Measurements from ENCODE around the gene TSR3. TPM values are rescaled to one million over a fixed set of nuclear protein-coding genes. Genes with fewer than 3 reads are reported as not detected.
"Not testable (repeated sequence)": the region's sequence is repeated elsewhere in the genome, so short reads cannot be mapped to it uniquely, and the experiment has no call there.

Gene TSR3
- total and polyA plus RNA-seq, 2 donors (not counting 1 experiment from before 2014, with no cell fraction given), result 35.7 to 43.7 TPM

DNA sequence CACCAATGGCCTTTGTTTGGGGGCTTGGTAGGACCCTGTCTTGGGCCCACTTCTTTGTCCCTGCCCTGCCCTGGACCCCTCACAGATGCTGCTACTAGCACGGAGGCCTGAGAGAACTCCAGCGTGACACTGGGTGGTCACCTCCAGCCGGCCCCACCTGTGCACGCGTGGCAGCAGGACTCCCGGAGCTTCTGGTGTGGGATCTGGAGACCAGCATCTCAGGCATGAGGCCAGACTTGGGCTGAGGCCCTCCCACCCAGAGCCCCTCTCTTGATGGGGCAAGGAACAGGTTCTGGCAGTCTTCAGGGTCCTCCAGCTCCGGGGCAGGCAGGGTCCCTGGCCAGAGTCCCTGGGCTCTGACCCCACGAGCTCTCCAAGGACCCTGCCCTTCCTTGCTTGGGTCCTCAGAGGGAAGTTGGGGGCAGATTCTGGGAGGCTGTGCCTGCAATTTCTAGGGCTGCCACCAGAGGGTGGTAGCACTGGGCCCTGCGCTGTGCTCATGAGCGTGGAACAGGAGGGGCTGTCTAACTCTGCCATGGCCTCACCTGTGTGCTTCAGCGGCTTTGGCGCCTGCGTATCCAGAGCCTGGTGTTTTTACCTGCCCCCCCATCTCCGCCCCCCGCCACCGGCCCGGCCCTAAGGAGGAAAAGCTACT lies 21.3 kb downstream of the TSR3 start:
- Mint-ChIP-seq H3K27me3 (peaks cover 7% of the 10 kb centered on the region), H3K4me1 (peaks cover 24% of the 10 kb centered on the region), H3K27ac (peak overlapping the region; percentile 73), H3K9me3 (ENCODE audit: insufficient read depth) (no peaks in the 10 kb centered on the region), H3K4me3 (no peak overlapping the region)
- Histone ChIP-seq H3K27me3 (replicated peaks in 1 of 4; ENCODE audit: control extremely low read depth in 1 of 4, control insufficient read depth in 3 of 4, insufficient read depth in 4 of 4, low read length in 3 of 4) (peaks cover 0 to 42% (median 17%) of the 10 kb centered on the region in 4 experiments), H3K79me2 (ENCODE audit: control insufficient read depth, insufficient read depth, low read length) (peaks cover 3% of the 10 kb centered on the region), H3K36me3 (replicated peaks in 1 of 2; ENCODE audit: control extremely low read depth in 1 of 2, control insufficient read depth in 1 of 2, extremely low read depth in 1 of 2, insufficient read depth in 2 of 2, low read length in 1 of 2) (peaks cover 0 to 5% of the 10 kb centered on the region in 2 experiments), H3K4me1 (ENCODE audit: control insufficient read depth in 2 of 2, insufficient read depth in 2 of 2, low read length in 2 of 2) (peaks cover 44 to 73% of the 10 kb centered on the region in 2 donors), H3K4me2 (replicated peaks; ENCODE audit: low read depth, low read length, poor library complexity, severe bottlenecking) (peak overlapping the region; percentile 97), H3K9me3 (ENCODE audit: control extremely low read depth in 1 of 3, control insufficient read depth in 2 of 3, insufficient read depth in 1 of 3, low read length in 2 of 3) (peaks cover 0 to 25% (median 3%) of the 10 kb centered on the region in 3 donors), H3K27ac (ENCODE audit: low read length in 2 of 2) (no peak overlapping the region), H3K9ac (ENCODE audit: low read length) (no peak overlapping the region), H2AFZ (ENCODE audit: insufficient read depth, low read depth, low read length, poor library complexity, severe bottlenecking) (no peak overlapping the region), H3K4me3 (ENCODE audit: control extremely low read depth in 1 of 5, extremely low read depth in 1 of 5, insufficient read depth in 1 of 5, low read depth in 2 of 5, low read length in 4 of 5) (no peak overlapping the region), H4K20me1 (ENCODE audit: control insufficient read depth, insufficient read depth, low read length, poor library complexity, severe bottlenecking) (peaks cover 27% of the 10 kb centered on the region)
- WGBS (ENCODE audit: insufficient coverage), result 87% methylated on average over 14 of the region's 17 CpGs
- intact Hi-C loops (cut with micrococcal nuclease), result no loop called here
- CTCF ChIA-PET, result interaction anchor here (0.8 to 2.1 kb wide), 4 partner anchors 12 to 213 kb away, joined by 3 to 8 read pairs (median 3); partner anchors contain the start of genes GNPTG and TSR3
- POLR2A ChIA-PET, result interaction anchor here (1.1 to 2.6 kb wide), 3 partner anchors 12 to 21 kb away, joined by 8 to 14 read pairs (median 10); partner anchors contain the start of gene UBE2I
- ATAC-seq (ENCODE audit: low read depth), result no peak
- DNase-seq, result no peak
- TF ChIP-seq, protein P1, sequence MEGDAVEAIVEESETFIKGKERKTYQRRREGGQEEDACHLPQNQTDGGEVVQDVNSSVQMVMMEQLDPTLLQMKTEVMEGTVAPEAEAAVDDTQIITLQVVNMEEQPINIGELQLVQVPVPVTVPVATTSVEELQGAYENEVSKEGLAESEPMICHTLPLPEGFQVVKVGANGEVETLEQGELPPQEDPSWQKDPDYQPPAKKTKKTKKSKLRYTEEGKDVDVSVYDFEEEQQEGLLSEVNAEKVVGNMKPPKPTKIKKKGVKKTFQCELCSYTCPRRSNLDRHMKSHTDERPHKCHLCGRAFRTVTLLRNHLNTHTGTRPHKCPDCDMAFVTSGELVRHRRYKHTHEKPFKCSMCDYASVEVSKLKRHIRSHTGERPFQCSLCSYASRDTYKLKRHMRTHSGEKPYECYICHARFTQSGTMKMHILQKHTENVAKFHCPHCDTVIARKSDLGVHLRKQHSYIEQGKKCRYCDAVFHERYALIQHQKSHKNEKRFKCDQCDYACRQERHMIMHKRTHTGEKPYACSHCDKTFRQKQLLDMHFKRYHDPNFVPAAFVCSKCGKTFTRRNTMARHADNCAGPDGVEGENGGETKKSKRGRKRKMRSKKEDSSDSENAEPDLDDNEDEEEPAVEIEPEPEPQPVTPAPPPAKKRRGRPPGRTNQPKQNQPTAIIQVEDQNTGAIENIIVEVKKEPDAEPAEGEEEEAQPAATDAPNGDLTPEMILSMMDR (IDR thresholded peaks at IDR 0.05), result peak; percentile 50
- no peak for TF ChIP-seq EZH2 (IDR thresholded peaks at IDR 0.05; ENCODE audit: borderline replicate concordance, insufficient read depth, low read depth, low read length, poor library complexity, severe bottlenecking)

- not testable (repeated sequence) for H3K27ac Mint-ChIP-seq; H3K9me3 Mint-ChIP-seq (ENCODE audit: insufficient read depth)
These were observed 22.7 kb downstream of the TSR3 start for GRCh38 chr16:1328961-1329360.

DNA sequence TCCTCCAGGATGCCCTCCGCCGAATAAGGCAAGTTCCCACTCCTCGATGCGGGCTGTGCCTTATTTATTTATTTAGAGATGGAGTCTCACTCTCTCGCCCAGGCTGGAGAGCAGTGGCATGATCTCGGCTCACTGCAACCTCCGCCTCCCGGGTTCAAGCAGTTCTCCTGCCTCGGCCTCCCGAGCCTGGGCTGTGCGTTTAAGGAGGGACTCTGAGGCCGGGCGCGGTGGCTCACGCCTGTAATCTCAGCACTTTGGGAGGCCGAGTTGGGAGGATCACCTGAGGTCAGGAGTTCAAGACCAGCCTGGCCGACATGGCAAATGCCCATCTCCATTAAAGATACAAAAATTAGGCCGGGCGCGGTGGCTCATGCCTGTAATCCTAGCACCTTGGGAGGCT lies 23.5 kb downstream of the TSR3 start:
- intact Hi-C loops (cut with micrococcal nuclease), result not testable (repeated sequence)
- H3K9me3 ChIP-seq (ENCODE audit: control extremely low read depth in 1 of 3, control insufficient read depth in 2 of 3, insufficient read depth in 1 of 3, low read length in 2 of 3), result peaks cover 0 to 18% (median 3%) of the 10 kb centered on the region in 3 donors
- H3K27ac Mint-ChIP-seq, result peak overlapping the region; percentile 26

More at GRCh38 chr16:1328961-1329360, 22.7 kb downstream of the TSR3 start:
- H3K27me3 Mint-ChIP-seq; H3K79me2 ChIP-seq (ENCODE audit: control insufficient read depth, insufficient read depth, low read length); H2AFZ ChIP-seq (ENCODE audit: insufficient read depth, low read depth, low read length, poor library complexity, severe bottlenecking); intact Hi-C loops (cut with micrococcal nuclease); H3K27ac ChIP-seq (ENCODE audit: low read length in 2 of 2); H3K4me2 ChIP-seq (replicated peaks; ENCODE audit: low read depth, low read length, poor library complexity, severe bottlenecking); H3K4me3 ChIP-seq (ENCODE audit: control extremely low read depth in 1 of 5, extremely low read depth in 1 of 5, insufficient read depth in 1 of 5, low read depth in 2 of 5, low read length in 4 of 5); ATAC-seq (ENCODE audit: low read depth); DNase-seq; CTCF ChIA-PET; H3K9ac ChIP-seq (ENCODE audit: low read length): not testable (repeated sequence)
- Histone ChIP-seq H3K27me3 (replicated peaks in 1 of 4; ENCODE audit: control extremely low read depth in 1 of 4, control insufficient read depth in 3 of 4, insufficient read depth in 4 of 4, low read length in 3 of 4) (peaks cover 0 to 28% (median 9%) of the 10 kb centered on the region in 4 experiments), H4K20me1 (ENCODE audit: control insufficient read depth, insufficient read depth, low read length, poor library complexity, severe bottlenecking) (peaks cover 20% of the 10 kb centered on the region), H3K4me1 (ENCODE audit: control insufficient read depth in 2 of 2, insufficient read depth in 2 of 2, low read length in 2 of 2) (peaks cover 30 to 60% of the 10 kb centered on the region in 2 donors), H3K9me3 (ENCODE audit: control extremely low read depth in 1 of 3, control insufficient read depth in 2 of 3, insufficient read depth in 1 of 3, low read length in 2 of 3) (peaks cover 0 to 18% (median 3%) of the 10 kb centered on the region in 3 donors), H3K36me3 (replicated peaks in 1 of 2; ENCODE audit: control extremely low read depth in 1 of 2, control insufficient read depth in 1 of 2, extremely low read depth in 1 of 2, insufficient read depth in 2 of 2, low read length in 1 of 2) (peaks cover 0 to 19% of the 10 kb centered on the region in 2 experiments)
- H3K4me1 Mint-ChIP-seq, result peaks cover 20% of the 10 kb centered on the region
- H3K4me3 Mint-ChIP-seq, result peak overlapping the region; percentile 19
- 97% methylated on average over 9 of the region's 10 CpGs for WGBS (ENCODE audit: insufficient coverage)
- POLR2A ChIA-PET, result interaction anchor here (1.1 kb wide), 1 partner anchor 20 kb away, joined by 8 read pairs; the partner anchor contains the start of gene UBE2I

More for the DNA sequence above, 23.5 kb downstream of the TSR3 start:
- H2AFZ ChIP-seq (ENCODE audit: insufficient read depth, low read depth, low read length, poor library complexity, severe bottlenecking); H3K27ac ChIP-seq (ENCODE audit: low read length in 2 of 2); H3K9me3 Mint-ChIP-seq (ENCODE audit: insufficient read depth); H3K9ac ChIP-seq (ENCODE audit: low read length); DNase-seq; CTCF ChIA-PET; H3K4me3 ChIP-seq (ENCODE audit: control extremely low read depth in 1 of 5, extremely low read depth in 1 of 5, insufficient read depth in 1 of 5, low read depth in 2 of 5, low read length in 4 of 5); POLR2A ChIA-PET; H3K79me2 ChIP-seq (ENCODE audit: control insufficient read depth, insufficient read depth, low read length); H3K27me3 Mint-ChIP-seq; ATAC-seq (ENCODE audit: low read depth); H3K4me3 Mint-ChIP-seq; H3K4me2 ChIP-seq (replicated peaks; ENCODE audit: low read depth, low read length, poor library complexity, severe bottlenecking): not testable (repeated sequence)
- peaks cover 0 to 26% of the 10 kb centered on the region in 2 experiments for H3K36me3 ChIP-seq (replicated peaks in 1 of 2; ENCODE audit: control extremely low read depth in 1 of 2, control insufficient read depth in 1 of 2, extremely low read depth in 1 of 2, insufficient read depth in 2 of 2, low read length in 1 of 2)
- WGBS (ENCODE audit: insufficient coverage), result 95% methylated on average over 20 of the region's 20 CpGs
- peaks cover 25% of the 10 kb centered on the region for H4K20me1 ChIP-seq (ENCODE audit: control insufficient read depth, insufficient read depth, low read length, poor library complexity, severe bottlenecking)
- peaks cover 0 to 23% (median 7%) of the 10 kb centered on the region in 4 experiments for H3K27me3 ChIP-seq (replicated peaks in 1 of 4; ENCODE audit: control extremely low read depth in 1 of 4, control insufficient read depth in 3 of 4, insufficient read depth in 4 of 4, low read length in 3 of 4)
- peaks cover 20% of the 10 kb centered on the region for H3K4me1 Mint-ChIP-seq
- peaks cover 24 to 56% of the 10 kb centered on the region in 2 donors for H3K4me1 ChIP-seq (ENCODE audit: control insufficient read depth in 2 of 2, insufficient read depth in 2 of 2, low read length in 2 of 2)

Data from B cell (primary cell).